Osteocyte (in vitro differentiated cells): ENCODE results near the gene ITGA3. TPM values are rescaled to one million over a fixed set of nuclear protein-coding genes. Genes with fewer than 3 reads are reported as not detected.
A peak's percentile ranks its signal among the peaks of the same experiment; 100 is the strongest.

Experiments used
- DNase-seq: peaks from one replicate; pipeline ENCODE4 v3.0.0; 2021; ENCODE audit warnings: mixed read lengths; ENCODE audit not compliant: unreplicated experiment; ENCODE audit errors: extremely low spot score
- H3K27ac Mint-ChIP-seq: one replicate; pipeline ENCODE4 v1.8.0; 2021; ENCODE audit warnings: mild to moderate bottlenecking, mixed read lengths; ENCODE audit not compliant: unreplicated experiment
- H3K27me3 Mint-ChIP-seq: one replicate; pipeline ENCODE4 v1.8.0; 2021; ENCODE audit warnings: mixed read lengths; ENCODE audit not compliant: unreplicated experiment
- H3K36me3 Mint-ChIP-seq: one replicate; pipeline ENCODE4 v1.8.0; 2021; ENCODE audit warnings: mixed read lengths; ENCODE audit not compliant: unreplicated experiment
- H3K4me1 Mint-ChIP-seq: one replicate; pipeline ENCODE4 v1.8.0; 2021; ENCODE audit warnings: mixed read lengths; ENCODE audit not compliant: unreplicated experiment
- H3K4me3 Mint-ChIP-seq: one replicate; pipeline ENCODE4 v1.8.0; 2021; ENCODE audit warnings: mild to moderate bottlenecking, moderate library complexity, mixed read lengths; ENCODE audit not compliant: unreplicated experiment
- H3K9me3 Mint-ChIP-seq: one replicate; pipeline ENCODE4 v1.8.0; 2021; ENCODE audit warnings: mixed read lengths; ENCODE audit not compliant: unreplicated experiment
- total RNA-seq: library from RNA; stranded (reverse); gene quantifications from 2 replicates; pipeline ENCODE4 v1.2.1, GENCODE V29; 2021
- TF ChIP-seq, protein P1 (sequence below): fragments of 200-600 bp; sonication (generic); IDR thresholded peaks from 2 replicates; pipeline ENCODE4 v1.5.0; 2021; ENCODE audit warnings: antibody characterized with exemption, mild to moderate bottlenecking, moderate library complexity

The ITGA3 gene
- total RNA-seq, 1 donor from 2014 or later: 201 TPM

DNA sequence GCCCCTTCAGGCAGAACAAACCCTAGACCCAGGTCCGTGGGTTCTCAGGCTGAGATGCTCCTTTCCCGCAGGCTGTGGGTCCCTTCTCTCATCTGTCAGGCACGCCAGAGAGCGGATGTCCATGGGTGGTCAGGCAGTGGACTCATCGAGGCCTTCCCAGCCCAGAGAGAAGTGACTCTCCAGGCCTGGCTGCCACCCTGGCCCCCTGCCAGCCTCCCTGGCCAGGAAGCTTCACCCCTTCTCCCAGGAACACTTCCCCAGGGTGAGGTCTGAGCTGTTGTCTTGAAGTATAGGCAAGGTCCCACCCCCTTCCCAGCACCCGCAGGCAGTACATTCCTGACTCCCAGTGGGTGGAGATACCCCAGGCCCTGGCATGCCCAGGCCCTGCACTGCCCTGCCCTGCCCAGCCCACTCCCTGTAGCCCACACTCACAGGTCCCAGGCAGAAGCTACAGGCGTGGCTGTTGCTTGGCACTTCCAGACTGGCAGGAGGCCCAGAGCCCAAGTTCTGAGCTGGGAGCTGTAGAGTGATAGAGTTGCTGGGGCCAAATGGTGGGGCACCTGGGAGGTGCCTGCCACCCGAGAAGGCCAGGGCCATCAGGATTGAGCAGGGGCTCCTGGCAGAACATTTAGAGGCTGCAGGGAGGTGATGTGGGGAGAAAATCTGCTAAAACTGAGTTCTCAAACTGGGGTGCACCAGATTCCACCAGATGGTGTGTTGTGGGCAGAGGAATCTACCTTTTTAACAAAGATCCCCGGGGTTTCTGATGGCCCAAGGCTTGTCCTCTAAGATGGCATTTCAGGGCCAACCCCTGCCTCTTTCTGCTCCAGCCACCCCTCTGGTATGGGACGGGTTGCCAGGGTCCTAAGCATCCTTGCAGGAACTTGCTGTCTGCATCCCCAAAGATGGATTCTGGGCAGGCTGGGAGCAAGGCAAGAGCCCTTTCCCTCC, 6.7 kb downstream of the ITGA3 start:
- no peaks in the 10 kb centered on the region for H3K9me3 Mint-ChIP-seq
- H3K27ac Mint-ChIP-seq: peak overlapping the region; percentile 95
- H3K4me3 Mint-ChIP-seq: peak overlapping the region; percentile 63
- peaks cover 8% of the 10 kb centered on the region for H3K36me3 Mint-ChIP-seq
- TF ChIP-seq, protein P1, sequence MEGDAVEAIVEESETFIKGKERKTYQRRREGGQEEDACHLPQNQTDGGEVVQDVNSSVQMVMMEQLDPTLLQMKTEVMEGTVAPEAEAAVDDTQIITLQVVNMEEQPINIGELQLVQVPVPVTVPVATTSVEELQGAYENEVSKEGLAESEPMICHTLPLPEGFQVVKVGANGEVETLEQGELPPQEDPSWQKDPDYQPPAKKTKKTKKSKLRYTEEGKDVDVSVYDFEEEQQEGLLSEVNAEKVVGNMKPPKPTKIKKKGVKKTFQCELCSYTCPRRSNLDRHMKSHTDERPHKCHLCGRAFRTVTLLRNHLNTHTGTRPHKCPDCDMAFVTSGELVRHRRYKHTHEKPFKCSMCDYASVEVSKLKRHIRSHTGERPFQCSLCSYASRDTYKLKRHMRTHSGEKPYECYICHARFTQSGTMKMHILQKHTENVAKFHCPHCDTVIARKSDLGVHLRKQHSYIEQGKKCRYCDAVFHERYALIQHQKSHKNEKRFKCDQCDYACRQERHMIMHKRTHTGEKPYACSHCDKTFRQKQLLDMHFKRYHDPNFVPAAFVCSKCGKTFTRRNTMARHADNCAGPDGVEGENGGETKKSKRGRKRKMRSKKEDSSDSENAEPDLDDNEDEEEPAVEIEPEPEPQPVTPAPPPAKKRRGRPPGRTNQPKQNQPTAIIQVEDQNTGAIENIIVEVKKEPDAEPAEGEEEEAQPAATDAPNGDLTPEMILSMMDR: no peak
- DNase-seq: peak; percentile 95
- H3K4me1 Mint-ChIP-seq: peaks cover 87% of the 10 kb centered on the region
- no peaks in the 10 kb centered on the region for H3K27me3 Mint-ChIP-seq

DNA sequence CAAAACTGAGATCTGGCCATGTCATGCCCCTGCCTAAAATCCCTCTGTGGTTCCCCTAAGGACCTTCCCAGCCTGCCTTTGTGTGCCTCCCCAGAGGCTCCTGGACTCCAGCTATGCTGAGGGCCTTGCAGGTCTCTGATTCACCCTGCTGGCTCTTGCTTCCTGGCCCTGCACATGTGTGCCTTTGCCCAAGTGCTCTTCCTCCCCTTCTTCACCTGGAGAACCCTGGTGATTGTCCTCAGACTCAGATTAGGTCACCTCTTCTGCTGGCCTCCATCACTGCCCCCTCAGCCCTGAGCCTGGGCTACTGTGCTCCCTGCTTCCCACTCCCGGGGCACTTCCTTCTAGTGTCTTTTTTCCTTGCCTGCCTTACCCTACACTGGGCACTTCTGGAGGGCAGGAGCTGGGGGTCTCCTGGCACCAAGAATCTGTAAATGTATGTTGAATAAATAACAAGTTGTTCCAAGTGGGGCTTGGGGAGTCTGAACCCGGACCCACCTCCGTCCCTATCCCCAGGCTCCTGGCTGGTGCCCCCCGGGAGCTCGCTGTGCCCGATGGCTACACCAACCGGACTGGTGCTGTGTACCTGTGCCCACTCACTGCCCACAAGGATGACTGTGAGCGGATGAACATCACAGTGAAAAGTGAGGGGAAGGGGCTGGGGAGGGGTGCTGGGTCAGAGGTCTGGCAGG, 7.8 kb downstream of the ITGA3 start:
- H3K4me1 Mint-ChIP-seq: peaks cover 76% of the 10 kb centered on the region
- DNase-seq: no peak
- TF ChIP-seq, protein P1: no peak
- peak overlapping the region; percentile 95 for H3K27ac Mint-ChIP-seq
- no peaks in the 10 kb centered on the region for H3K27me3 Mint-ChIP-seq
- H3K9me3 Mint-ChIP-seq: no peaks in the 10 kb centered on the region
- H3K4me3 Mint-ChIP-seq: peak overlapping the region; percentile 42
- peaks cover 15% of the 10 kb centered on the region for H3K36me3 Mint-ChIP-seq

DNA sequence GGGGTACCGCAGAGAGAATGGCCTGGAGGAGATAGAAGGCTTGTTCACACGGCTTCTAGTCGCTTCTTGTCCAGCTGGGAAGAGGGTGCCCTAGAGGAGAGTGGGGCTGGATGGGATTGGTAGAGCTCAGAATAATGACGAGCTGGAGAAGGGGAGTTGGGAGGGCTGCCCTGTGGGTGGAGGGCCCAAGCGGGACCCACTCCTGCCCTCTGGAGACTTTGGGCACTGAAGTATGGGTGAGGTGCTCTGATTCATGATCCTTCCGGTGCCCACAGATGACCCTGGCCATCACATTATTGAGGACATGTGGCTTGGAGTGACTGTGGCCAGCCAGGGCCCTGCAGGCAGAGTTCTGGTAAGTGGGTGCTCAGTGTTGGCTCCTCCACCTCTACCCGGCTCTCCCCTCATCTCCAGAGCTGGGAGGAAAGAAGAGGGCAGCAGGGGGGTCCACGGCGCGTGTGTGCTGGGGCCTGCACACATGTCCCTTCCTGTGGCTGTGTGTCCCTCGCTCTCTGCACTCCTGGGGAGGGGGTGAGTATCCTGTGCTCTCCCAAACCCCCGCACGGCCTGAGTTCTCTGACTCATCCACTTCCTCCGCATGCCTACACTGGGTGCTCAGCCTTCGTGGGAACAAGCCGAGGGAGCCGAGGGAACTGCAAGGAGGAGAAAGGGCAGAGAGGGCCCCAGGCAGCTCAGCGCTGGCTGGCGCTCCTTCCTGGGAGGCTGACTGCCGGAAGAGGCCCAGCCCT, 8.5 kb downstream of the ITGA3 start:
- no peaks in the 10 kb centered on the region for H3K9me3 Mint-ChIP-seq
- peak; percentile 89 for DNase-seq
- peak overlapping the region; percentile 95 for H3K27ac Mint-ChIP-seq
- peak overlapping the region; percentile 7 for H3K4me3 Mint-ChIP-seq
- TF ChIP-seq, protein P1: no peak
- no peaks in the 10 kb centered on the region for H3K27me3 Mint-ChIP-seq
- H3K4me1 Mint-ChIP-seq: peaks cover 69% of the 10 kb centered on the region
- peaks cover 15% of the 10 kb centered on the region for H3K36me3 Mint-ChIP-seq

DNA sequence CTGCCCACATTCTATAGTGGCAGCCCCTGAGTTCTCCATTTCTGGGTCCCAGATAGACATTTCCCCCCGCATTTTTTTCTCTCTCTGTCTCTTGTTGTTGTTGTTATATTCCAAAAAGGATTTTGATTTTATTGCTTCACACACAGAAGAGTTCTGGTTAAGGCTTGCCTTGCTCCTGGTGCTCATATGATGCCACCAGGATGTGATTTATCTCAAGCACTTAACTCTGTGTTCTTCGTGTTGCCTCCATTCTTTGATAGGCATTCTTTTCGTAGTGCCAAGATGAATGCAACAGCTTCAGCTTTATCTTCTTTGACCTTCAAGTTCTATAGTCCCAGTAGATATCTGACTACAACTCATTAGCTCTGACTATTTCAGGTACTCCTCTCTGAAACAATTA, 9.1 kb downstream of the ITGA3 start:
- H3K27ac Mint-ChIP-seq: peak overlapping the region; percentile 95
- peaks cover 62% of the 10 kb centered on the region for H3K4me1 Mint-ChIP-seq
- peaks cover 21% of the 10 kb centered on the region for H3K36me3 Mint-ChIP-seq
- TF ChIP-seq, protein P1: no peak
- DNase-seq: no peak
- H3K9me3 Mint-ChIP-seq: no peaks in the 10 kb centered on the region
- no peaks in the 10 kb centered on the region for H3K27me3 Mint-ChIP-seq
- peak overlapping the region; percentile 28 for H3K4me3 Mint-ChIP-seq
